ENCODE data around the gene PRPSAP2.

DNA sequence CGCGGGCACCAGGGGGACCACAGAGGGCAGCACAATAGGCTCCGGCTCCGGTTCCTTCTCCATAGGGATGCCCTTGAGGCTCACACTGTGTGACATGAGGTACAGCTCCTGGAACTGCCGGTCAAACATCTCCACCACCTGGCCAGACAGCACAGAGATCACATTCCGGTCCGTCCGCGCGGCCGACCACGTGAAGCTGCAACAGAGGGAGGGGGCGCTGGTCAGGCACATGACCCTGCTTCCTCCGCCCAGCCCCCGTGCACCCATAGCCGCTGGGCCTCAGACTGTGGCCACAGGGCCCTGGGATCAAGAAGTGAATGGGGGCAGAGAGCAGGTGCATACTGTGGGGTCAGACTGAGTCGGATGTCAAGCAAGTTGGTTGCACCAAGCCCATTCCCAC is 120.7 kb downstream of the PRPSAP2 start:
- TF ChIP-seq YY1 (IDR thresholded peaks at IDR 0.05; ENCODE audit: low read depth, low read length) (no peak), CTCF (IDR thresholded peaks at IDR 0.05; ENCODE audit: control extremely low read depth in 1 of 3, insufficient read depth in 1 of 3, low read depth in 1 of 3, low read length in 3 of 3) (no peak), KDM1A (IDR thresholded peaks at IDR 0.05; ENCODE audit: borderline replicate concordance, low read length) (no peak), SP1 (IDR thresholded peaks at IDR 0.05; ENCODE audit: low read depth, low read length) (no peak)

Data from H1 (cell line).